SK-N-SH treated with all-trans-retinoic acid at 6 μM for 48 hours (cell line): ENCODE measurements around the gene RUNDC3A.

ENCODE experiments used
- ARNTL ChIP-seq: fragments of 450-650 bp; formaldehyde crosslinking; IDR thresholded peaks from 2 replicates; pipeline ENCODE4 v1.5.0; 2020; ENCODE audit warnings: low read depth, mild to moderate bottlenecking, moderate library complexity, borderline replicate concordance
- CSDC2 ChIP-seq: fragments of 250-450 bp; sonication (Bioruptor Pico); IDR thresholded peaks from 2 replicates; pipeline ENCODE4 v1.5.0; 2020; ENCODE audit warnings: mild to moderate bottlenecking, moderate library complexity
- ESRRG ChIP-seq: fragments of 250-450 bp; sonication (Bioruptor Pico); IDR thresholded peaks from 2 replicates; pipeline ENCODE4 v1.6.1; 2021; ENCODE audit warnings: mild to moderate bottlenecking
- GLIS3 ChIP-seq: fragments of 250-450 bp; sonication (Bioruptor Pico); IDR thresholded peaks from 2 replicates; pipeline ENCODE4 v1.5.0; 2020; ENCODE audit warnings: mild to moderate bottlenecking, moderate library complexity
- OSR1 ChIP-seq: fragments of 250-450 bp; sonication (Bioruptor Pico); IDR thresholded peaks from 2 replicates; pipeline ENCODE4 v1.8.0; 2022; ENCODE audit warnings: moderate library complexity, mild to moderate bottlenecking, inconsistent platforms
- TCF4 ChIP-seq: fragments of 250-450 bp; sonication (Bioruptor Pico); IDR thresholded peaks from 2 replicates; pipeline ENCODE4 v1.8.0; 2021; ENCODE audit warnings: mild to moderate bottlenecking, moderate library complexity, borderline replicate concordance
- ZNF70 ChIP-seq: fragments of 450-650 bp; formaldehyde crosslinking; IDR thresholded peaks from 2 replicates; pipeline ENCODE4 v1.5.0; 2020; ENCODE audit warnings: mild to moderate bottlenecking, moderate library complexity
- ZNF8 ChIP-seq: fragments of 450-650 bp; formaldehyde crosslinking; IDR thresholded peaks from 2 replicates; pipeline ENCODE4 v1.5.0; 2020; ENCODE audit warnings: mild to moderate bottlenecking, moderate library complexity
- TF ChIP-seq, protein P1 (sequence below): fragments of 250-450 bp; sonication (Bioruptor Pico); IDR thresholded peaks from 2 replicates; pipeline ENCODE4 v1.8.0; 2020; ENCODE audit warnings: mild to moderate bottlenecking, moderate library complexity, borderline replicate concordance

- TF ChIP-seq ZNF70 (CRISPR knock-in tag) (no peak), ZNF8 (CRISPR knock-in tag) (no peak), ARNTL (CRISPR knock-in tag) (no peak), GLIS3 (CRISPR knock-in tag) (no peak), TCF4 (CRISPR knock-in tag) (no peak), ESRRG (CRISPR knock-in tag) (no peak), OSR1 (CRISPR knock-in tag) (no peak), CSDC2 (CRISPR knock-in tag) (no peak)
- TF ChIP-seq, protein P1, sequence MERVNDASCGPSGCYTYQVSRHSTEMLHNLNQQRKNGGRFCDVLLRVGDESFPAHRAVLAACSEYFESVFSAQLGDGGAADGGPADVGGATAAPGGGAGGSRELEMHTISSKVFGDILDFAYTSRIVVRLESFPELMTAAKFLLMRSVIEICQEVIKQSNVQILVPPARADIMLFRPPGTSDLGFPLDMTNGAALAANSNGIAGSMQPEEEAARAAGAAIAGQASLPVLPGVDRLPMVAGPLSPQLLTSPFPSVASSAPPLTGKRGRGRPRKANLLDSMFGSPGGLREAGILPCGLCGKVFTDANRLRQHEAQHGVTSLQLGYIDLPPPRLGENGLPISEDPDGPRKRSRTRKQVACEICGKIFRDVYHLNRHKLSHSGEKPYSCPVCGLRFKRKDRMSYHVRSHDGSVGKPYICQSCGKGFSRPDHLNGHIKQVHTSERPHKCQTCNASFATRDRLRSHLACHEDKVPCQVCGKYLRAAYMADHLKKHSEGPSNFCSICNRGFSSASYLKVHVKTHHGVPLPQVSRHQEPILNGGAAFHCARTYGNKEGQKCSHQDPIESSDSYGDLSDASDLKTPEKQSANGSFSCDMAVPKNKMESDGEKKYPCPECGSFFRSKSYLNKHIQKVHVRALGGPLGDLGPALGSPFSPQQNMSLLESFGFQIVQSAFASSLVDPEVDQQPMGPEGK (CRISPR knock-in tag) = no peak
Observed at GRCh38 chr17:44351464-44351863, 43.1 kb downstream of the RUNDC3A start.
